Trophoblast cell (in vitro differentiated cells and primary cell): ENCODE results near the gene GRIN2B.

ENCODE experiments used
- DNase-seq, 2 donors: peaks; one replicate each; pipeline ENCODE4 v3.0.0-alpha.2; 2016
- H2AFZ ChIP-seq: 2 replicates; pipeline ENCODE4 v1.6.1; 2013; ENCODE audit warnings: low read length, moderate library complexity, mild to moderate bottlenecking; ENCODE audit not compliant: insufficient read depth, poor library complexity
- H2AK5ac ChIP-seq: 2 replicates; pipeline ENCODE4 v1.6.1; 2013; ENCODE audit warnings: mild to moderate bottlenecking, low read length
- H2BK120ac ChIP-seq: 2 replicates; pipeline ENCODE4 v1.6.1; 2013; ENCODE audit warnings: low read length, mild to moderate bottlenecking, moderate library complexity; ENCODE audit not compliant: insufficient read depth, poor library complexity
- H2BK12ac ChIP-seq: 2 replicates; pipeline ENCODE4 v1.6.1; 2013; ENCODE audit warnings: mild to moderate bottlenecking, low read length, moderate library complexity
- H2BK5ac ChIP-seq: 2 replicates; pipeline ENCODE4 v1.6.1; 2013; ENCODE audit warnings: low read length, low read depth, moderate library complexity, mild to moderate bottlenecking; ENCODE audit not compliant: poor library complexity
- H3K14ac ChIP-seq: 2 replicates; pipeline ENCODE4 v1.6.1; 2013; ENCODE audit warnings: mild to moderate bottlenecking, low read length
- H3K18ac ChIP-seq: 2 replicates; pipeline ENCODE4 v1.6.1; 2013; ENCODE audit warnings: mild to moderate bottlenecking, low read length
- H3K23ac ChIP-seq: 2 replicates; pipeline ENCODE4 v1.6.1; 2013; ENCODE audit warnings: low read length
- H3K27ac ChIP-seq: 2 replicates; pipeline ENCODE4 v1.5.1; 2013; ENCODE audit warnings: low read depth, mild to moderate bottlenecking, inconsistent platforms, low read length, moderate library complexity
- H3K27me3 ChIP-seq: 2 replicates; pipeline ENCODE4 v1.6.1; 2013; ENCODE audit warnings: inconsistent platforms, mild to moderate bottlenecking, low read length, moderate library complexity; ENCODE audit not compliant: insufficient read depth
- H3K36me3 ChIP-seq, 2 experiments: 1 replicate in 1 of 2; 2 replicates in 1 of 2; pipeline ENCODE4 v1.6.1; 2013; ENCODE audit warnings: low read length in 2 of 2, mild to moderate bottlenecking in 2 of 2, moderate library complexity in 1 of 2; ENCODE audit not compliant: insufficient read depth in 2 of 2, control insufficient read depth in 1 of 2
- H3K4ac ChIP-seq: 2 replicates; pipeline ENCODE4 v1.6.1; 2013; ENCODE audit warnings: low read depth, mild to moderate bottlenecking, low read length, moderate library complexity
- H3K4me1 ChIP-seq, 2 experiments: 1 replicate in 1 of 2; 2 replicates in 1 of 2; pipeline ENCODE4 v1.6.1; 2013; ENCODE audit warnings: low read length in 2 of 2, mild to moderate bottlenecking in 2 of 2, moderate library complexity in 1 of 2; ENCODE audit not compliant: insufficient read depth in 2 of 2, control insufficient read depth in 1 of 2
- H3K4me2 ChIP-seq: 2 replicates; pipeline ENCODE4 v1.6.1; 2013; ENCODE audit warnings: inconsistent platforms, mild to moderate bottlenecking, low read length, moderate library complexity
- H3K4me3 ChIP-seq: 2 replicates; pipeline ENCODE4 v1.5.1; 2013; ENCODE audit warnings: mild to moderate bottlenecking, low read depth, low read length, inconsistent platforms
- H3K79me1 ChIP-seq: one replicate; pipeline ENCODE4 v1.6.1; 2013; ENCODE audit warnings: low read length
- H3K79me2 ChIP-seq: 2 replicates; pipeline ENCODE4 v1.6.1; 2013; ENCODE audit warnings: low read length, mild to moderate bottlenecking; ENCODE audit not compliant: control insufficient read depth, insufficient read depth, poor library complexity
- H3K9ac ChIP-seq: 2 replicates; pipeline ENCODE4 v1.6.1; 2013; ENCODE audit warnings: mild to moderate bottlenecking, low read length
- H3K9me3 ChIP-seq: 2 replicates; pipeline ENCODE4 v1.6.1; 2013; ENCODE audit warnings: low read depth, mild to moderate bottlenecking, control low read depth, inconsistent platforms, low read length; ENCODE audit not compliant: insufficient read depth
- H4K12ac ChIP-seq: 2 replicates; pipeline ENCODE4 v1.6.1; 2013; ENCODE audit warnings: low read depth, mild to moderate bottlenecking, low read length, moderate library complexity
- H4K8ac ChIP-seq: 2 replicates; pipeline ENCODE4 v1.6.1; 2013; ENCODE audit warnings: low read depth, mild to moderate bottlenecking, low read length, moderate library complexity
- H4K91ac ChIP-seq: one replicate; pipeline ENCODE4 v1.6.1; 2013; ENCODE audit warnings: low read depth, mild to moderate bottlenecking, low read length, moderate library complexity
- WGBS: extraction: QIAGEN DNeasy Blood & Tissue Kit; methylation state at CpG from one replicate; pipeline ENCODE4 v1.1.7; 2013; ENCODE audit warnings: missing lambda C conversion rate; ENCODE audit not compliant: insufficient read length, insufficient coverage; ENCODE audit errors: extremely low coverage; 5-methylcytosine and 5-hydroxymethylcytosine counted together

GRIN2B gene

GRCh38 chr12:13959131-13959723 lies 22.2 kb downstream of the GRIN2B start:
- DNase-seq = no peak
- no peaks in the 10 kb centered on the region for H3K4me1 ChIP-seq
- H2BK5ac ChIP-seq = no peak overlapping the region
- H3K4me2 ChIP-seq = no peak overlapping the region
- no peak overlapping the region for H4K12ac ChIP-seq
- WGBS = no CpG with 5 or more reads among the region's 9 CpGs
- H3K9me3 ChIP-seq = peaks cover 1% of the 10 kb centered on the region
- H3K4me3 ChIP-seq = no peak overlapping the region
- H3K23ac ChIP-seq = no peak overlapping the region
- H2BK120ac ChIP-seq = no peak overlapping the region
- H2AK5ac ChIP-seq = no peak overlapping the region
- H3K14ac ChIP-seq = no peak overlapping the region
- H3K27ac ChIP-seq = no peak overlapping the region
- H3K4ac ChIP-seq = no peak overlapping the region
- no peak overlapping the region for H3K18ac ChIP-seq
- no peaks in the 10 kb centered on the region for H3K79me2 ChIP-seq
- no peaks in the 10 kb centered on the region for H3K36me3 ChIP-seq
- no peaks in the 10 kb centered on the region for H3K27me3 ChIP-seq
- no peak overlapping the region for H2AFZ ChIP-seq
- no peak overlapping the region for H4K91ac ChIP-seq
- H3K9ac ChIP-seq = no peak overlapping the region
- H2BK12ac ChIP-seq = no peak overlapping the region
- H3K79me1 ChIP-seq = no peaks in the 10 kb centered on the region
- no peak overlapping the region for H4K8ac ChIP-seq

GRCh38 chr12:13957576-13957975 lies 23.8 kb downstream of the GRIN2B start:
- H3K23ac ChIP-seq = no peak overlapping the region
- H4K91ac ChIP-seq = no peak overlapping the region
- no peak overlapping the region for H3K27ac ChIP-seq
- H2BK120ac ChIP-seq = no peak overlapping the region
- no peak overlapping the region for H3K14ac ChIP-seq
- no peak overlapping the region for H3K4ac ChIP-seq
- no peak overlapping the region for H3K4me2 ChIP-seq
- H3K18ac ChIP-seq = no peak overlapping the region
- no peak overlapping the region for H2AFZ ChIP-seq
- H3K9ac ChIP-seq = no peak overlapping the region
- H3K79me1 ChIP-seq = no peaks in the 10 kb centered on the region
- no peak overlapping the region for H4K8ac ChIP-seq
- H3K4me1 ChIP-seq = no peaks in the 10 kb centered on the region
- H3K27me3 ChIP-seq = no peaks in the 10 kb centered on the region
- H2BK12ac ChIP-seq = no peak overlapping the region
- no CpG with 5 or more reads among the region's 9 CpGs for WGBS
- H2BK5ac ChIP-seq = no peak overlapping the region
- no peak overlapping the region for H2AK5ac ChIP-seq
- no peak overlapping the region for H4K12ac ChIP-seq
- no peaks in the 10 kb centered on the region for H3K79me2 ChIP-seq
- no peak for DNase-seq
- no peaks in the 10 kb centered on the region for H3K36me3 ChIP-seq
- H3K9me3 ChIP-seq = peaks cover 1% of the 10 kb centered on the region
- H3K4me3 ChIP-seq = no peak overlapping the region

- H3K9ac ChIP-seq = no peak overlapping the region
- no peaks in the 10 kb centered on the region for H3K36me3 ChIP-seq
- H3K14ac ChIP-seq = no peak overlapping the region
- peaks cover 0 to 3% of the 10 kb centered on the region in 2 experiments for H3K4me1 ChIP-seq
- H3K79me2 ChIP-seq = no peaks in the 10 kb centered on the region
- no peak overlapping the region for H2BK120ac ChIP-seq
- peaks cover 1% of the 10 kb centered on the region for H3K9me3 ChIP-seq
- no peak overlapping the region for H4K12ac ChIP-seq
- no peak overlapping the region for H2AFZ ChIP-seq
- no peak overlapping the region for H3K4me2 ChIP-seq
- H3K18ac ChIP-seq = no peak overlapping the region
- no peak overlapping the region for H2AK5ac ChIP-seq
- DNase-seq = peak; percentile 3 to 73
- no peak overlapping the region for H3K4me3 ChIP-seq
- H2BK5ac ChIP-seq = no peak overlapping the region
- no CpG with 5 or more reads among the region's 15 CpGs for WGBS
- H3K27ac ChIP-seq = no peak overlapping the region
- no peaks in the 10 kb centered on the region for H3K79me1 ChIP-seq
- no peak overlapping the region for H2BK12ac ChIP-seq
- H3K23ac ChIP-seq = no peak overlapping the region
- no peaks in the 10 kb centered on the region for H3K27me3 ChIP-seq
- no peak overlapping the region for H4K91ac ChIP-seq
- H3K4ac ChIP-seq = no peak overlapping the region
- H4K8ac ChIP-seq = no peak overlapping the region
These were observed 25.3 kb downstream of the GRIN2B start for GRCh38 chr12:13956060-13956590.

GRCh38 chr12:13952096-13952495 lies 29.3 kb downstream of the GRIN2B start:
- WGBS = 100% methylated on average over 1 of the region's 7 CpGs
- Histone ChIP-seq H3K36me3 (no peaks in the 10 kb centered on the region), H3K4ac (no peak overlapping the region), H3K4me2 (no peak overlapping the region), H3K9me3 (no peaks in the 10 kb centered on the region), H4K91ac (no peak overlapping the region), H3K18ac (no peak overlapping the region), H2BK120ac (no peak overlapping the region), H2BK5ac (no peak overlapping the region), H3K4me3 (no peak overlapping the region), H3K14ac (no peak overlapping the region), H3K27me3 (no peaks in the 10 kb centered on the region), H4K8ac (no peak overlapping the region), H3K9ac (no peak overlapping the region), H3K23ac (no peak overlapping the region), H2AFZ (no peak overlapping the region), H3K79me1 (no peaks in the 10 kb centered on the region), H3K27ac (no peak overlapping the region), H3K4me1 (peaks cover 0 to 9% of the 10 kb centered on the region in 2 experiments), H2AK5ac (no peak overlapping the region), H2BK12ac (no peak overlapping the region), H3K79me2 (no peaks in the 10 kb centered on the region), H4K12ac (no peak overlapping the region)
- DNase-seq = no peak
